Muscle of arm (tissue), 12 donors: ENCODE data around the gene PPFIBP1. TPM values are rescaled to one million over a fixed set of nuclear protein-coding genes. Genes with fewer than 3 reads are reported as not detected.
"Not testable (repeated sequence)": the region's sequence is repeated elsewhere in the genome, so short reads cannot be mapped to it uniquely, and the experiment has no call there.

Experiments
- DNase-seq: peaks from one replicate; pipeline ENCODE4 v3.0.0-alpha.2; 2013
- polyA plus RNA-seq, 12 donors: library from polyadenylated mRNA; unstranded; fragments of 120-200 nt; gene quantifications; one replicate each; pipeline ENCODE4 v1.2.1, GENCODE V29; 2013; ENCODE audit not compliant: insufficient read length in 12 of 12

Gene PPFIBP1
- polyA plus RNA-seq, 12 donors: 22.2 to 85.1 (median 38.0) TPM; not detected in 1

DNA sequence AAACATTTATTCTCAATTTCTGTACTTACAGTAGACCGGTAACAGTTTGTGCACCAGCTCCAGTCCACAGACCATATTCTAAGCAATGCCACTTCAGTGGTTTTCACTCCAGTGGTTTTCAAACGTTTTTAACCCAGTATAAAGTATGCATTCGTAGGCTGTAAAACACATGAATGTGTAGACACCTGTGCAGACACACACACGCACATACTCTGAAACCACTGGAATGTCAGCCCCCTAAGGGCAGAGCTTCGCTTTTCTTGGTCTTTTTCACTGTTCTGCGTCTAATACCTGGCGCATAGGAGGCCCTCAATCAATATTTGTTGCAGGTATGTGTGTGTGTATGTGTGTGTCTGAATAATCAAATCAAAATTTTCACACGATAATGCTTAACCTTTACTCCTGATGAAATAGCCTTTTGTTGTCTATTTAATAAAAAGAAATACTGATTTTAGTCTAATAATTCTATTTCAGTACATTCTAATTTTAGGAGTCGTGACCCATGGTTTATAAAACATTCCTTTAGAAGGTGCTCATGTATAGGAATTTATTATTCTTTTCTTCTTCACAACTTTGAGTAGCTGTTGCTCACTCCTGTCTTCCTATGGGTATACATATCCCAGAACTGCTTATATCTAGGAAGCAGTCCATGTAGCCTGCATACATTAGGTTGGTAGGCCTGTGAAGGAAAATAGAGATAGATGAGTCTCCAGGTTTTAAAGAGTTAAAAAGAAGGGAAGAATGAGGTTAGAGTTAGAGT, 98.6 kb downstream of the PPFIBP1 start:
- DNase-seq: no peak

DNA sequence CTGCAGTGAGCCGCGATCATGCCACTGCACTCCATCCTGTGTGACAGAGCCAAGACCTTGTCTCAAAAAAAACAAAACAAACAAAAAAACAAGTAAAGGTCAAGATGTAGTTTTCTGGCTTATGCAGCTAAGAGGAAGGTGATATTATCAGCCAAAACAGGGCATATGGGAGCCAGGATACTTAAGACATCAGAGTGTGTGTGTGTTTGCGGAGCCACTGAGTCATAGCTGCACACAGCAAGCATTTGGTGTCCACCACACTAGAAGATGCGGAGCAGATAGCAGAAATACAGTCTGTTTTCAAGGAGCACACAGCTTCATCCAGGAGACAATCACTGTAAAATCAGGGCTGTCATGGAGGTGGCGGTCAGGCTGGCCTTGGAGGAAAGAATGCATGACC, 99.6 kb downstream of the PPFIBP1 start:
- DNase-seq: no peak

DNA sequence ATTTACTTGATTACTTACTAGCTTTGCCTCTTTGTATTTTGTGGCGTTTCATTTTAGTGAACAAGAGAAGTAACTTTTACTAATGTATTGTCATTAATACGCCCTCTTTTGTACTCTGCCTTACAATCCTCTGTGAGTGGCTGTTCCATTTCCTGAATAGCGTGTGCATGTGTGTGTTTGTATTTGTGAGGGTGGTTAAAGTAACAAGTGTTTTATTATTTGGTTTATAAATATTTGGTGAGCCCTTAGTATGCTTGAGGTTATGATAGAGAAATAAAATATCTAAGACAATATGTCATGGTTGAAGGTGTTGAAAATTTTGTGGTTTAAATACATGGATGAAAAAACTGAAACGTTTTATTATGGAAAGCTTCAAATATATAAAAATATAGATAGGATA, 100.6 kb downstream of the PPFIBP1 start:
- DNase-seq: no peak

DNA sequence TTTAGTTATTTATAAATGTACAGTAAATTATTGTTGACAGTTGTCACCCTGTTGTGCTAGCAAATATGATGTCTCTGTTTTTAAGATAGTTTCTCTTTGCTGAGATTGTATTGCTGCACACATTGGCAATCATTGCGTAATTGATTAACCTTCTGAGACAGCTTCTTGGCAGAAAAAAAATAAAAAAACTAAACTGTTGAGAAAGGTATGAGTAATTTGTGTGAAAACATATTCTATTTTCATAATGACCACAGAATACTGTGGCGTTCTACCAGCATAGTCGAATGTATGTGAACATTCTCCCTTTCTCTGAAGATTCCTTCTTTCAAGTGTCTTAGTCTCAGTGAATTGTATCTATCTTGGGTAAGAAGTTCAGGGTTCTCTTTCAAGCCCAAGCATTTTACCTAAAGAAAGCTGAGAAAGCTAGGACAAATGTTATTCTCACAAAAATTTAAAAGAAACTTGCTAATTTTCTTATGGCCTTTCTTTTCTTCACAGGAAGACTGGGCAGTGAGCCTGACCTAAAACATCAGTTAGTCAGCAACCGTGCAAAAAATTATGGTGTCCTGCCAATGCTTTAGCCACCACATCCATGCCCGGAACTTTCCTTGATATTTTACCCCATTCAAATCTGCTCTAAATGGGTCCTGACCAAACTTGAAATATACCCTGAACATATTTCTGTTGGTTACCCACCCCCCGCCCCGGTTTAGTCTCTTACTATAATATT, 103.3 kb downstream of the PPFIBP1 start:
- no peak for DNase-seq

DNA sequence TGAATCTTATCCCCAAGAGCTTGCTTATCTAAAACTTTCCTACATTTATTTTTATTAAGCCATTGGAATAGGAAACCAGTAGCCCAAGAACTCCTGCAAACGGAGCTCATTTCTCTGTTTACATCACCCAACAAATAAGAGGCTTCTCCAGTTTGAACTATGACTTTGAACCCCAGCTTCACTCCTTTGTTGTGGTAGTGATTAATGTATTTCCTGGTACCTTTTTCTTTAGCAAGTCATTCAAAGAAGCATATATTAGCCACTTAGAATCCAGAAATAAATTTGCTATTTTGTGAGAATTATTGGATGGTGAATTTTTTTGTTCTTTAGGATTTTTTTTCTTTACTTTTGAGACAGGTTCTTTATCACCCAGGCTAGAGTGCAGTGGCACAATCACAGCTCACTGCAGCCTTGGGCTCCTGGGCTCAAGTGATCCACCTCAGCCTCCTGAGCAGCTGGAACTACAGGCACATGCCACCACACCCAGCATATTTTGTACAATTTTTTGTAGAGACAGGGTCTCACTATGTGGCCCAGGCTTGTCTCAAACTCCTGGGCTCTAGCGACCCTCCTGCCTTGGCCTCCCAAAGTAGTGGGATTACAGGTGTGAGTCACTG, 104.0 kb downstream of the PPFIBP1 start:
- DNase-seq: not testable (repeated sequence)

DNA sequence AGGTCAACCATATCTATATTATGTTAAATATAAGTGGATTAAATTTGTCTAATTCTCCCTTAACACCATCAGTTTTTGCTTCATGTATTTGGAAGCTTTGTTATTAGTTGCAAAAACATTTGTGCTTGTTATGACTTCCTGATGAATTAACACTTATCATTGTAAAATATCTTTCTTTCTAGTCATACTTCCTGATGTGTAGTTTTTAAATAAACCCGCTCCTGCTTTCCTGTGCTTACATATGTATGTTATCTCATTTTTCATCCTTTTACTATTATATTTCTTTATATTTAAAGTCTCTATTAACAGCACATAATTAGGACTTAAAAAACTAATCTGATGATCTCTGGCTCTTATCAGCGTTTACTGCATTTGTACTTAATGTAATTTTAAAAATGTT, 106.2 kb downstream of the PPFIBP1 start:
- DNase-seq: not testable (repeated sequence)

DNA sequence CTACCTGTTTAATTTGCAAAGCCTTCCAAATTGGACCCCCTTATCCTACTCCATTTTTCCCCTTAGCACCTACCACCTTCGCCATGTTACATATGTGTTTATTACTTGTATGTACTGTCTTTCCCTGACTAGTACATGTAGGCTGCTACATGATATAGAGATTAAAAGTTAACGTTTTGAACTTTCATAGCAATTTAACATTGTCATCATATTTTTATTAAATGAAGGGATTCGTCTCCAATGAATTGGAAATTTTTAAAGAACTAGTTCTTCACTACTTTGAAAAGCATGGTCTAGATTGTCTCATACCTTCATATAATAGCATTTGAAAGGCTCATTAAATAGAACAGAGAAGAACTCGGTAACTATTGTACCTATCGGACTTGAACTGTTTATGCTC, 107.4 kb downstream of the PPFIBP1 start:
- DNase-seq: no peak

DNA sequence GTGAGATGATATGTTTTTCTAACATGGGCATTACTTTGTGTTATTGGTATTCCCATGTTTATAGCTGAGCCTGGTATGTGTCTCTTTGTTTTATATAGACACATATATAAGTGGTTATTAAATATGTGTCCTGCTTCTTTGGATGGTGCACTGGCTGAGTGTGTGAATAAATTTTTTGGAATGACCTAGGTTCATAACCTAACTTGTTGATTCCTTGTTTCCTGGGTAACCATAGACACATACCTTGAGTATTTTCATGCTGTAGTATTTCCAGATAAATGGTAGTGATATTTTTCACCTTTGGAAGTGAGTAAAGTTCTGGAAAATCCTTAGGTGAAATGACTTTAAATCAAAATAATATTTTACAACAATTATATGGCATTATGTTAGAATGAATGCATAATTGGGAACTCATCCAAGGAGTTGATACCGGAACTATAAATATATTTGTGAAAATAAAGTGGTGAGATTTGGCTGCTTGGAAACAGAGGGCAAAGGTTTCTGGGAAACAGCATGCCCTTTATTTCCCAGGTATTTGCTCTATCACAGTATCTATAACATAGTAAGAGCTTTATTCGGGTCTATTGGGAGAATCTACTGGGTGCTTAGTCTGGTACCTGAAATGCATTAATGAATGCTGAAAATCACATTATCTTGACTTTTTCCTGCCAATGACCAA, 107.9 kb downstream of the PPFIBP1 start:
- no peak for DNase-seq

DNA sequence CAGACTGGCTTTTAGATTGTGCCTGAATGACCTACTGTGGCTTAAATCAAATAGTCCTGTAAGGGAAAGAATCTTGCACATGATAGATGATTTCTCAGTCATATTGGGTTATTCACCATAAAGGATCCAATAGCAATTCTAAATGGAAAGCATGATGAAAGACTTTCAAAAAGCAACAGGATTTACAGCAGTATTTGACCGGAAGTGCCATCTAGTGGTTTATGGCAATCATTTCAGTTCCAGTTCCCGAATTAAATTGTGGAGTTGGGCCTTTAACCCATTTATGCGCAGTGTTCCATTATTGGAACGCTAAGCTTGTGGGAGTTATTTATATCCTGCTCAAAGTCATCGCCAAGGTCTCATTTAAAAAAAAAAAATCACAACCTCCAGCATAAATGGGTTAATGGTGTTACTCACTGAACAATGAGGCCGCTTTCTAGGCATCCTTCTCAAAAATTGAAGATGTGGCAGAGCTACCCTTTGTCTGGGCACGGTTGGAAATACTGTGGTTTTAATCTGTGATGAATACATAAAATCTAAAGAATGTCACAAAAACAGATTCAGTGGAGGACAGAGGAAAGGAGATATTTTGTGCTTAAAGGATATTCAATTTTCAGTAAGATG, 111.5 kb downstream of the PPFIBP1 start:
- DNase-seq: peak; percentile 31

DNA sequence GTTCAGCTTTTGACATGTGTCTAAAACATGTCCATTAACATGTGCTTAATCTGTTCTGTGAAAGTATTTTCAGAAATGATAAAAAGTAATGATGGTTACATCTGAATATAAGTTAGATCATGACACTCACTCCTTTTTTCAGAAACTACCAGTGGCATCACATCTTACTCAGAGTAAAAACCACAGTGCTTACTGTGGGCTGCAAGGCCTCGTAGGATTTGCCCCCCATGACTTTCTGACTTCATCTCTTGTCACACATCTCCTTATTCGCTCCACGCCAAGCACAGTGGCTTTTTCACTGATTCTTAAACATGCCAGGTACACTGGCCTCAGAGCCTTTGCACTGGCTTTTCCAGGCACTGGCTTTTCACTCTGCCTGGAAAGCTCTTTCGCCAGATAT, 112.6 kb downstream of the PPFIBP1 start:
- DNase-seq: not testable (repeated sequence)

DNA sequence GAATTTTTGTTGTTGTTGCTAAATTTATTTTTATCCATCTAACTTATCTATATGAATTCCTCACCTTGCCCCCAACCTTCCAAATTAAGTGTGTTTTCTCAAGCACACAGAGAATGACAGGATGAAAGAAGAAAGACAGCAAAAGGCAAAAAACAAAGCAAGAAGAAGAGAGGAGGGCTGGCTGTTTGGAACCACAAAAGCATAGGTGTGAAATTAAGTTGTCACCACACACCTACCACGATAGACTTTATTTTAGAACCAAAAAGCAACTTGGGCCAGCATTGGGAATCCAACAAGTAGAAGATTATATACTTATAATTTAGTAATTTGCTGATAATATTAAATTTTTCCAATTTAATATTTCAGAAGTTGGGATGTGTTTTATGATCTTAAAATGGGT, 113.5 kb downstream of the PPFIBP1 start:
- DNase-seq: no peak

DNA sequence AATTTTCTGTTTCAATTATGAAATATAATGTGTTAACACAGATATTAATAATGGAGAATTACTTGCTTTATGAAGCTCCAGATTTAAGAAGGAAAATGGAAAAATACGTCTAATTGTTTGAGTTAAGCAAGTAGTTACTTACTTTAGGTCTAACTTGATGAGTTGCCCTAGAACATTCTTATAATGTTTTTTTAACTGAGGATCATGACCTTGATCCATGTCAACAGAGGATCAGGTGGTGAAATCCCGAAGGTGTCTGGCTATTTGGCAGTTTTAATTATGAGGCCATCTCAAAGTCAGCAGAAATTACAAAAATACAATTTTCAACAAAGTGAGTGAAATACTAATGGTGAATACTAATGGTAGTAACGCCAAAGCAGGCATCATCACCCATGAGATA, 115.3 kb downstream of the PPFIBP1 start:
- DNase-seq: no peak

DNA sequence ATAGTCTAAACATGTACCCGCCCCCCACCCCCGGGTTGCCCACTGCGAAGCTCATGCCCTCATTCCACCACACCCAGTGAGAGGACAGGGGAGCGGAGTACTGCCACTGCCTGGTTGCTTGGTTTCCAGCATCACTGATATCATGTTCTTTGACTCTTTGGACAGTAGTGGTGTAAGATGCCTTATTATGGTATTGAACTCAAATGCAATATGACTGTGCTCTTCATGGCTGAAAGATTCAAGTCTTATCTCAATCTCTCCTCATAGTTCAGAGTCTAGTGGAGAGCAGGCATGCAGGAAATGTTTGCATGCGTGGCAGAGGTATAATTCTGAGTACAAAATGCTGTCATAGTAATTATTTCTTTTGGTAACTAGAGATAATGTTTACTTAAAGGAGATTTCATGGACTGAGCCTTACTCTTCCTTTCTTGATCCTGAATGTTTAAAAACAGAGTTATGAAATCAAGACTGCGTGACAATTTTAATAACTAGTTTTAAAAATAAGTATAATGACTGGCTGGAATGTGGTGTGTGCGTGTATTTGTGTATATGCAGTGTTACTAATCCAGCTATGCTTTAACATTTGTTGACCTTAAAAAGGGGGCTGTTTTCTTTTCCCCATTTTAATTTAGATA, 116.7 kb downstream of the PPFIBP1 start:
- DNase-seq: not testable (repeated sequence)

DNA sequence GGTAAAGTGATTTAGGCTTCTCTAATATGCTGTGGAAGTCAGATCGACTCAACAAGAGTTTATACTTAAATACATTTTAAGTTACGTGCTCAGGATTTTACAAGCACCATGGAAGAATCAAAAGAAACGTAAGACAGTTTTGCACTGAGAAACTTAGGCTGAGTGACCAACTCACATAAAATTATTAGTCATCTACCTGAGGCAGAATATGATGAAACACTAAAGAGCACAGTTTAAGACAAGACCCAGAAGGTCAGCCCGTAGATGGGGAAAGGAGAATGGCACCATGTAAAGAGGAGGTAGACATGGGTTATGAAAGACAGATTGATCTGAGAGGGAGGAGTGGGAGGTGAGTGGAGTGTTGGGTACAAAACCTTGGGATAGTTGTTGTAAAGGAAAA, 118.4 kb downstream of the PPFIBP1 start:
- not testable (repeated sequence) for DNase-seq

DNA sequence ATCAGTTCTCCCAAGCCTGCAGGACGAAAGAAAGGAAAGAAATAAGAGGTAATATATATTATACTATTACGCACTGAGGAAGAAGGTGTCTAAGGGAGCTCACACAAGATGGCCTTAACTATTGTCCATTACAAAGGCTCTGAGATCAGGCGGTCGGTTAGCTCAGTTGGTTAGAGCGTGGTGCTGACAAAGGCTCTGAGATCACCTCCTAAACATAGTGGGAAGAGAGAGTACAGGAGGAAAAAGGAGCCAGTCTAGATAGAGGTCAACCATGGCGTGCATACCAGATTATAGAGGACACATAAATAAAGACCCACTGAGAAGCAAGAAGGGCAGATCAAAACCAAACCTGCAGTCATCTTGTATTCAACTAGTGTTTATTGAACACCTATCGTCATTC, 118.9 kb downstream of the PPFIBP1 start:
- not testable (repeated sequence) for DNase-seq

DNA sequence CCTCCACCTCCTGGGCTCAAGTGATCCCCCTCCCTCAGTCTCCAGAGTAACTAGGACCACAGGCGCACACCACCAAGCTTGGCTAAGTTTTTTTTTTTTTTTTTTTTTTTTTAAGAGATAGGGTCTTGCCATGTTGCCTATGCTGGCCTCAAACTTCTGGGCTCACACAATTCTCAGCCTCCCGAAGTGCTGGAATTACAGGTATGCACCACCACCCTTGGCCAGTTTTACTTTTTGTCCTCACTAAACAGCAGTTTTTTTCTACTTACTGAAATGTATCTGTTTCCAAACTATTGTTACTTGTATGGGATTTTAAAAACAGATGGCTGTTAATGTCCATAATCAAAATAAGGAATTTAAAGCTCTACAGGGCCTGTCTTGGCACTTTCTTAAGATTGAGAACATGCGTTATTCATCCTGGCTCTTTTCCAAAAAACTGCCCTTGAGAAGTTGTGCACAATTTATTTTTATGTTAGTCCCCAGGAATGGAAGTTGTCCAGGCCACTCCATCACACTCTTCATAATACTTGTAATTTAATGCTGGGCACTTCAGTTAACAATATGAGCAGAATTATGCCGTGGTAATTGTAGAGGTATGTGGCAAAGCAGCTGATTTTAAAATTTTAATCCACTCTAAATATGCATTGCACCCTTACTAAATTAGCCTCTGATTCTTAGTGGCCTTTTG, 120.3 kb downstream of the PPFIBP1 start:
- DNase-seq: peak; percentile 9

DNA sequence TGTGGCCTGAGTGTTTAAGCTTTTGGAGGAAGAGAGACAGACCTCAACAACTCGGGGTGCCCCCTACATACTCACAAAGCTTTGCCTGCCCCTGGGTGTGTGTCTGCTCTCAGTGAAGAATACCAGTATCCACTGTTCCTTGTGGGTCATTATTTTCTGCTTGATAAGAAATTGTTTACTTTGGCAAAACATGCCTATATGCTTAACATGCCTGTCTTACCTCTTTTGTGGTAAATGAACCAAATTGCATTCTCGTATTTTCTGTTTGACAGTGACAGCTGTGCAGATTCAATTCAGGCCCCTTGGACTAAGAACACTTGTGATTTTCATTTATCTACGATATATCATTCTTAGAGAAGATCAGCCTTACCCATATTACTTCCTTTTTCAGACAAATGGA, 121.7 kb downstream of the PPFIBP1 start:
- DNase-seq: no peak

DNA sequence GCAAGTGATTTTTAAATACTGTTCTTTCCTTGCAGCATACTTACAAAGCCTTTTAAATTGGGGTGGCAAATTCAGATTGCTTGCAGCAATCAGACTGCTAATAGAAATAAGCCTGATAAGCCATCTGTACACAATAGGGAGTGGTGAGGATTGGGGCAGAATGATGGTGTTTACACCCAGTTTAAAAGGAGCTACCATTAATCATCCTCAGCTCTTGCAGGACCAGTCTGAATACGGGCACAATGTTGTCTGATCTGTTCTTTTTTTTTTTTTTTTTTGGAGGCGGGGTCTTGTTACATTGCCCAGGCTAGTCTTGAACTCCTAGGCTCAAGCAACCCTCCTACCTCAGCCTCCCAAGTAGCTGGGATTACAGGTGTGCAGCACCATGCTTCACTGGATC, 122.1 kb downstream of the PPFIBP1 start:
- DNase-seq: no peak

DNA sequence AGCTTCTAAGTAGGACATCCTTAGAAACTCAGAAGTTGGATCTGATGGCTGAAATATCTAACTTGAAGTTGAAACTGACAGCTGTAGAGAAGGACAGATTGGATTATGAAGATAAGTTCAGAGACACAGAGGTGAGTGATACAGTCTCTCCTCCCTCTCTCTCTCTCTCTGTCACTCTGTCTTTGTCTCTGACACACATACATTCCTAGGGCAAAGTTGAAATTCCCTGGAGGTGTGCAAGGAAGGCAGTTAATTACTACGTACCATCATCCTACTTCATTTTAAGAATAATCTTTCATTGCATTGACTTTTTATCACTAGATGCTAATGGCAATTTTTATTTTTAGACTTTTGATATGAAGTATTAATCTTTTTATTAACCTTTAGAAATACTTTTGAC, 126.0 kb downstream of the PPFIBP1 start:
- DNase-seq: no peak

DNA sequence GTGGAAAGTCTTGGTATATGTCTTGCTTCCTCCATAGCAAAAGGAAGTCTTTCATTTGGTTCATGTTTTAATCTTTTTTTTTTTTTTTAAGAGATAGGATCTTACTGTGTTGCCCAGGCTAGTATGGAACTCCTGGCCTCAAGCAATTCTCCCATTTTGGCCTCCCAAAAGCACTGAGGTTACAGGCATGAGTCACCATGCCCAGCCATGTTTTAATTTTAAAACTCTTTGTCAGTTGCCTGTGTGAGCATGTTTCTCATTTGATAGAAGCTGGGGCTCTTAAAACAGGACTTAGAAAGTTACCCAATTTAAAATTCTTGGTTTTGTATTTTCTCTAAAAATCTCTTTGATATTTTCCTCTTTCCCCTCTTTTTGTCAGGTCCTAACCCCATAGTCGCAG, 127.2 kb downstream of the PPFIBP1 start:
- DNase-seq: no peak
